NCI-H82 treated with DMSO at 0.1 percent for 48 hours (cell line): ENCODE measurements around the gene XPC.

Experiments used
- DNase-seq: peaks from one replicate; lab custom pipeline; 2025; ENCODE audit not compliant: unreplicated experiment; lab: John Stamatoyannopoulos, UW

Gene XPC

GRCh38 chr3:14172496-14172895 is 5.9 kb downstream of the XPC start:
- no peak for DNase-seq

DNA sequence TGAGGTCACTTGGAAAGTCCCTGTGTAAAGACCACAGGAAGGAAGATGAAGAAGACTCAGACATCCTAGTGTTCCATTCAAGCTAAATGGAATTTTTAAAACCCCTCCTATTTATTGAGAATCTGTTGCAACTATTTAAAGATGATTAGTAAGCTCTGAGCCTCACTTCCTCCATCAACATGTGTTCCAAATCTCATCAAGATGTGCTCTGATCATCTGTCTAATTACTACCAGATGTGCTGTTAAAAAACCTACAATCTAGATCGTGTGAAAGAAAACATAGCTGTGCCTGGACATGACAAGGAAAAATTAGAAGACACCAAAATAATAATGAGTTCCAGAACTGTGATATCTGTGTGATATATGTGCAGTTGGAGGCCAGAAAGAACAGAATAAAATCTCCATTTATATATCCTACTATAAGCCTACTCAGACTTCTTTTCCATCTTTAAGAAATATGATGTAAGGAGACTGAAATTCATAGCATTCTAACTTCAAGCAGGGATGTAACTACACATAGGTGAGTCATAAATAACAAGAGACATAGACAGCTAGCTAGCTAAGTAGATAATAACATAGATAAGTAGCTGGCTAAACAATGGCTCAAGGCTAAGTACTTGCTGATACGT is 7.8 kb downstream of the XPC start:
- DNase-seq, result no peak

- no peak for DNase-seq
Measured at GRCh38 chr3:14169871-14170270, 8.5 kb downstream of the XPC start.

- DNase-seq, result no peak
Measured at GRCh38 chr3:14169435-14169834, 9.0 kb downstream of the XPC start.

DNA sequence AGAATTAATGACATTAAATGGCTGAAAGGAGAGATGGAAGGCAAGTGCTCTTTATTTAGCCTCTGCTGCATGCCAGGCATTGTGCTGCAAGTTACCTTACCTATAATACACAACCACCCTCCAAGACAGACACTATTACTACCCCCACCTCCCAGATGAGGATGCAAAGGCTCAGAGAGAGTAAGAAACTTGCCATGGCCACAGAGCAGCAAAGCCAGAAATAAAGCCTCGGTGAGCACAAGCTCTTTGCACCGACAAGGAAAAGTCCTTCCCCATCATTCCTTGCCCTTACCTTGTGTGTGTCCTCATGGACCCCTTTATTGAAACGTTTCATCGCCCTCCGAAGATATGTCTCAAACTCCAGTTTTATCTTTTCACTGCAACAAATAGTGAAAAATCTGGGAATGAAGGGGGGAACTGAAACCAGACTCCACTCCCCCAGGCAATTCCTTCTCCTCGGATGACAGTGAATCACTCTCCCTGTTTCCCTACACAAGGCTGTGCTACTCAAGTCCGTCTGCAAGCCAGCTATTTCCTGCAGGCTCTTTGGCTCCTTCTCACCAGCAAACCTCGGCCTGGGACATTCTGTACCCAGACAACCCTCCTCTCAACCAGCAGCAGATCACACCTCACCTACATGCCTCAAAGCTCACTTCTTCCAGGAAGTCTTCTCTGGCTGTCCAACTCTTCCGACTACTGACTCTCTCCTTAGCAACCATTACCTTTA is 11.4 kb downstream of the XPC start:
- no peak for DNase-seq

GRCh38 chr3:14162178-14162577 is 16.2 kb downstream of the XPC start:
- no peak for DNase-seq

GRCh38 chr3:14161282-14161681 is 17.1 kb downstream of the XPC start:
- DNase-seq, result no peak

DNA sequence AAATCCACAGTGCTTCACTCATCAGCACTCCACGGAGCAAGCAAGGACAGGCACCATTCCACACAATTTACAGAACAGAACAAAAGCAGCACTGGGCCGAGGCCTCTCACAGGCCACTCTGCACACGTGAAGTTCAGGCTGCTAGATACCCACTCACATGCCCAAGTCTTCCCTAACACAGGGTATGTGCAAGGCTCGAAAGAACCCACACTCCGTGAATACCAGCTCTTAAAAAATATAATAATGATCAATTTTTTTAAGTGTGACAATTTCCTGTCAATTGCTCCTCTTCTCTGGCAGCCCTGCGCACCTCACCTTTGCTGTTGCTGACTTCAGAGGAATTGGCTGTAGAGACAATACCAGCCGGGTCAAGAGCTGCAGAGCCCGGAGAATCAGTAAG is 19.0 kb downstream of the XPC start:
- no peak for DNase-seq

DNA sequence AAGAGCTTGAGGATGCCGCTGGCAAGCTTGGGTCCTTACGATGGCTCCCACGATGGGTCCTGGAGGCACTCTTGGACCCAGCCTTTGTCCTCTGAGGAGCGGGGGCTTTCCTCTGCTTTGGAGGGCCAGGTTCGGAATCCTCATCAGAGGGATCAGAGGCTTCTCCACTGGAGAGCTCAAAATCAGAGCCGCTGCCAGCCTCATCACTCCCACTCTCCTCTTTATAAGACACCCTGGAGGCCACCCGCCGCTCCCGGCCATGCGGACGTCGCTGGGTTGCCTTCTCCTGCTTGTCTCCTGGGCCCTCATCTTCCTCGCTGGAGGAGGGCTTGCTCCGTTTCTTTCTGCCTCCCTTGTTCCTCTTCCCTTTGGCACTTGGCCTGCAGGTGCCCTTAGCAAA is 20.0 kb downstream of the XPC start:
- no peak for DNase-seq

DNA sequence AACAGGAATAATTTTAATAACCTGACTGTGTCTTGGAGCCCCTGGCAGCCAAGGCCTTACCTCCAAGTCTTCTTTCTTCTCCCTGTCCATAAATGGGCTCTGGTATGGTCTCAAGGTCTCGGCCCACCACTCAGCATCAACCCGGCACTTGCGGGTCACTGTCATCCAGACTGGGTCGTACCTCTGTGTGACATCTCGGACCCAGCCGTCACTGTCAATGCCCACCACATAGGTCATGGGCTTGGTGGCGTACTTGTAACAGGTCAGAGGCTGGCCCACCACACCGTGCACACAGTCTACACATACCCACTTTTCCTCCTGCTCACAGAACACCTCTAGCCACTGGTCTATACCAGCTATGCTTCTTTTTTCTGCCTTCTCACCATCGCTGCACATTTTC is 20.4 kb downstream of the XPC start:
- DNase-seq, result no peak

DNA sequence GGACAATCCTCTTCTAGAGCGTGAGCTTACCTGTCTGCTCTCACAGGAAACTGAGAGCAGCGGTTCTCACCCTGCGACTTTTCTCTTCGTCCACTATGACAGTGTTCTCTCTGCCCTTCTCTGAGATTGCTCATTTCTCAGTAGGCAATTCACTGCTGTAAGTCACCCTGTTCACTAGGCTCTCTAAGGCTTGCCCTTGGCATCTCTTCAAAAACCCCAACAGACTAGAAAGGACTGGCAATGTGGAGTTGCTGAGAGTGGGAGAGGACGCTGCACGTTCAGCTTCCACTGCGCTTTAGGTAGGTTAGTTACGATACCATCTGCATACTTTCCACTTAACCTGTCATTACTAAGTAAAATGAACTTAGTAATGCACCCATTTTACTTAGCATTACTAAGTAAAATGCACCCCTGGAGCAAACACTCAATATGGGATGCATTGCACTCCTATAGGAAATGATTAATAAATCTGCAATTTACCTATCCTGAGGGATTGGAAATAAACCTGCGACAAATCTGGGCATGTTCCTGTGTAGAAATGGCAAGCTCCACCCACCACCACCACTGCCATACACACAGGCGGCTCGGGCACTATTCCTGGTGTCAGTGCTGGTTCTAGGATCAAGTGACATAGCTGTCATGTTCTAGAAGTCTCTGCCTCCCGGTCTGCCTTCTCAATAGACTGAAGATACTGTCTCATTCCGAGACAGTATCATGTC is 21.4 kb downstream of the XPC start:
- DNase-seq, result no peak

DNA sequence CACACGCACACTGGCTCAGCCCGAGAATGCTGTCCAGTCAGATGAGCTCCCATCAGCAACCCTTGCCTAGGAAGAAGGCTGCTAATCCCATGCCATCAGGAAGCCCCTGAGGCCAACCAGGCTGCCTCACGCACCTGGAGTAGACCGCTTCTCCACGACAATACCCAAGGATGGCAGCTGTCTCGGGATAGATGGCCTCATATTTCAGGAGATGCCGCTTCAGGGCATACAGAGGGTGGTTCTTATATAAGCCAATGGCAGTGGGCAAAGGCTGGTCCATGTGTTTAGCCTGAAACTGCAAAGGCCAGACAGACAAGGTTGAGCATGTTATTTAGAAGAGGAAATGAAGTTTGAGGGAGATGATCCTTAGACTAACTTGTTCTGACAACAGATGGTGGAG is 22.2 kb downstream of the XPC start:
- no peak for DNase-seq

GRCh38 chr3:14154895-14155440 is 23.4 kb downstream of the XPC start:
- no peak for DNase-seq

DNA sequence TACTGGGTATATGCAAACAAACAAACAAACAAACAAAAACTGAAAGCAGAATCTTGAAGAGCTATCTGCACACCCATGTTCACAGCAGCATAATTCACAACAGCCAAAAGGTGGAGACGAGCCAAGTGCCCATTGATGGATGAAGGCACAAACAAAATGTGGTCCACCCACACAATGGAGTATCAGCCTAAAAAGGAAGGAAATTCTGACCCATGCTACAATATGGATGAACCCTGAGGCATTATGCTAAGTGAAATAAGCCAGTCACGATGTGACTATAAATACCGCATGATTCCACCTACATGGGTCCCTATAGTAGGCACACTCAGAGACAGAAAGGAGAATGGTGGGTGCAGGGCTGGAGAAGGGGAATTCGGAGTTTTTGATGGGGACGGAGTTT is 24.1 kb downstream of the XPC start:
- no peak for DNase-seq

DNA sequence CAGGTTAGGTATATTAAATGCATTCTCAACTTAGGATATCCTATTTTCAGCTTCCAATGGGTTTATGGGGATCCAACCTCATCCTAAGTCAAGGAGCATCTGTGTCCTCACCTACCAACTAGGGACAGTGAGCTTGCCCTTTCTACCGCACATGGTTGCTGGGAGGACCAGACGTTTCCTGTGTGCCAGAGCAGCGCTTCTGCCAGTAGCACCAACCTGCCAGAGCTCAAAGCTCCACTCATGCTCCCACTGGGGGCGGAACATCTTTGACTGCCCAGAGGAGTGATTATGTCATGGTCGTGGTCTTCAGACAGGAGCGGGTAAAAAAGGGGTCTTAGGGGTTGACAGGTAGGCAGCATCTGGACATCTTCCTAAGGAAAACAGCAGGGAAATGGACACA is 24.7 kb downstream of the XPC start:
- DNase-seq, result no peak

- DNase-seq, result no peak
Measured at GRCh38 chr3:14152963-14153355, 25.4 kb downstream of the XPC start.

GRCh38 chr3:14152233-14152962 is 26.0 kb downstream of the XPC start:
- no peak for DNase-seq

DNA sequence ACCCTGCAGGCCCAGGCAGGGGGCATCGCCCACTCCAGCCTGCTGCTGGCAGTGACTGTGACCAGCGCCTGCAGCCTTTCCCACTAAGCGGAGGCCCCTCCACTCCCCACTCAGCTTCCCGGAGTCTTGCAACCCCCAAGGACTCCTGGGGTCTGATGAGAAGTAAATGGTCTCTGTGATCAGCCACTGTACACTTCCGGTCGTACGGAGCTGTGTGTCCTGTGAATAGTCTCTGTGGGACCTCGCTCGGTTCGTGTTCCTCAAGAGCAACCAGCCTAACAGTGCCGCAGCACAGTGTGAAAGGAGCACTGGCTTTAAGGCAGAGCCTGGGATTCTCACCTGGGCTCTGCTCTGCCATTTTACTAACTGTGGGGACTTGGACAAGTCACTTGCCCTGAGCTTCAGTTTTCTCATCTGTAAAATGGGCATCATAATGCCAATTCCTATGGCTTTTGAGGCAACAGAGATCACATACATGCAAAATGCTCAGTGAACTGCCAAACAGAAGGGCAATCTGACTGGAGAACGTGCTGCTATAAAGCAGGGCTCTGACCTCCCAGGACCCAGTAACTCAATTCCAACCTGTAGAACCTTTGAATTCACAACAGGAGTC is 26.8 kb downstream of the XPC start:
- no peak for DNase-seq

DNA sequence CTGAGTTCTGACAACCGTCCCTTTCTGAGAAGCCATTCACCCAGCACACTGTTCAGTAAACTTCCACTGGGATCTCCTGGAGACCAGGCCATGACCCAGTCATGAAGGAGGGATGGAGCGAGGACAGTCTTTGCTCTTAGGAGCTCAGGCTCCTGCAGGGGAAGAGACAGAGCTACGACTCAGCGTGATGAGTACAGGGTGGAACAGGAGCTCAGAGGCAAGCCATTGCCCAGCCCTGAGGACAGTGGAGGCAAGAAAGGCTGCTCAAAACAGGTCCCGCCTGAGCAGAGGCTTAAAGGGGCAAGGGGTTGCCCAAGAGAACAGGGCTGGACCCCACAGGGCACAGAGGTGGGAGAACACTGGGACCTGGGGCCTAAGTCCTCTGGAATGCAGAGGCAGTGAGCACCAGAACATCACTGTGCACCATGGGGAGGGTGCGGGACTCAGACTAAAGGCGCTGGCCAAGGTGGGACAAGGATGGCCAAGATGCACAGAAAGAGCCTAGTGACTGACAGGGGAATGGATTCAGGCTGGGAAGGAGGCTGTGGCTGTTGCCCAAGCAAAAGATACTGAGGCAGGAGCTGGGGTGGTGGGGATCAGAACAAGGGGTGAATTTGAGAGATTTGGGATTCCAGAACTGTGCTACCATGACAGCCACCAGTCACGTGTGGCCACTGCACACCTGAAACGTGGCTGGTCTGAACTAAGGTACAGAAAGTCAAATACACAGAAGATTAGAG is 27.7 kb downstream of the XPC start:
- no peak for DNase-seq

- DNase-seq, result no peak
Measured at GRCh38 chr3:14150078-14150477, 28.3 kb downstream of the XPC start.
